ENCODE results near the gene JMJD7.

GRCh38 chr15:41804361-41804760, 23.5 kb upstream of the JMJD7 start:
- TF ChIP-seq GATA3 (IDR thresholded peaks at IDR 0.05; ENCODE audit: borderline replicate concordance) (no peak), CTCF (IDR thresholded peaks at IDR 0.05) (no peak), MAX (IDR thresholded peaks at IDR 0.05) (no peak), ZNF302 (CRISPR knock-in tag; IDR thresholded peaks at IDR 0.05) (no peak), POLR2A (IDR thresholded peaks at IDR 0.05; ENCODE audit: low read length) (no peak), HOXB5 (CRISPR knock-in tag; IDR thresholded peaks at IDR 0.05) (no peak), USF2 (IDR thresholded peaks at IDR 0.05) (no peak), NR3C1 (IDR thresholded peaks at IDR 0.05) (no peak), EP300 (IDR thresholded peaks at IDR 0.05) (no peak), NFE2L2 (conservative IDR thresholded peaks at IDR 0.05; ENCODE audit: low read length) (no peak), CBX8 (IDR thresholded peaks at IDR 0.05) (no peak), PBX3 (IDR thresholded peaks at IDR 0.05) (no peak), ZSCAN20 (CRISPR knock-in tag; IDR thresholded peaks at IDR 0.05) (no peak)
